GM06990 (cell line): Measurements from ENCODE around the gene FAM131B.
"Not testable (repeated sequence)": the region's sequence is repeated elsewhere in the genome, so short reads cannot be mapped to it uniquely, and the experiment has no call there.

Experiments
- DNase-seq: peaks from one replicate; pipeline ENCODE4 v3.0.0-alpha.2; 2011; ENCODE audit not compliant: insufficient read length; ENCODE audit errors: extremely low read depth
- H3K27me3 ChIP-seq: replicated peaks from 2 replicates; pipeline ENCODE4 v1.6.0; 2011; ENCODE audit warnings: low read length; ENCODE audit not compliant: control insufficient read depth, insufficient read depth
- H3K36me3 ChIP-seq: 2 replicates; pipeline ENCODE4 v1.5.1; 2011; ENCODE audit warnings: low read length; ENCODE audit not compliant: control insufficient read depth, insufficient read depth
- H3K4me3 ChIP-seq: replicated peaks from 2 replicates; pipeline ENCODE4 v1.5.1; 2011; ENCODE audit warnings: low read depth, mild to moderate bottlenecking, control low read depth, low read length
- TF ChIP-seq, protein P1 (sequence below): IDR thresholded peaks from 2 replicates; pipeline ENCODE4 v1.5.1; 2011; ENCODE audit warnings: low read length, control low read depth, mild to moderate bottlenecking, inconsistent platforms; ENCODE audit not compliant: insufficient read depth, poor library complexity, severe bottlenecking

Gene FAM131B

GRCh38 chr7:143395187-143396149 is 33.0 kb upstream of the FAM131B start:
- no peaks in the 10 kb centered on the region; the same call in 1 of the 2 replicates for H3K27me3 ChIP-seq
- TF ChIP-seq, protein P1, sequence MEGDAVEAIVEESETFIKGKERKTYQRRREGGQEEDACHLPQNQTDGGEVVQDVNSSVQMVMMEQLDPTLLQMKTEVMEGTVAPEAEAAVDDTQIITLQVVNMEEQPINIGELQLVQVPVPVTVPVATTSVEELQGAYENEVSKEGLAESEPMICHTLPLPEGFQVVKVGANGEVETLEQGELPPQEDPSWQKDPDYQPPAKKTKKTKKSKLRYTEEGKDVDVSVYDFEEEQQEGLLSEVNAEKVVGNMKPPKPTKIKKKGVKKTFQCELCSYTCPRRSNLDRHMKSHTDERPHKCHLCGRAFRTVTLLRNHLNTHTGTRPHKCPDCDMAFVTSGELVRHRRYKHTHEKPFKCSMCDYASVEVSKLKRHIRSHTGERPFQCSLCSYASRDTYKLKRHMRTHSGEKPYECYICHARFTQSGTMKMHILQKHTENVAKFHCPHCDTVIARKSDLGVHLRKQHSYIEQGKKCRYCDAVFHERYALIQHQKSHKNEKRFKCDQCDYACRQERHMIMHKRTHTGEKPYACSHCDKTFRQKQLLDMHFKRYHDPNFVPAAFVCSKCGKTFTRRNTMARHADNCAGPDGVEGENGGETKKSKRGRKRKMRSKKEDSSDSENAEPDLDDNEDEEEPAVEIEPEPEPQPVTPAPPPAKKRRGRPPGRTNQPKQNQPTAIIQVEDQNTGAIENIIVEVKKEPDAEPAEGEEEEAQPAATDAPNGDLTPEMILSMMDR: no peak
- no peak overlapping the region for H3K4me3 ChIP-seq
- no peak for DNase-seq
- H3K36me3 ChIP-seq: peaks cover 7% of the 10 kb centered on the region

DNA sequence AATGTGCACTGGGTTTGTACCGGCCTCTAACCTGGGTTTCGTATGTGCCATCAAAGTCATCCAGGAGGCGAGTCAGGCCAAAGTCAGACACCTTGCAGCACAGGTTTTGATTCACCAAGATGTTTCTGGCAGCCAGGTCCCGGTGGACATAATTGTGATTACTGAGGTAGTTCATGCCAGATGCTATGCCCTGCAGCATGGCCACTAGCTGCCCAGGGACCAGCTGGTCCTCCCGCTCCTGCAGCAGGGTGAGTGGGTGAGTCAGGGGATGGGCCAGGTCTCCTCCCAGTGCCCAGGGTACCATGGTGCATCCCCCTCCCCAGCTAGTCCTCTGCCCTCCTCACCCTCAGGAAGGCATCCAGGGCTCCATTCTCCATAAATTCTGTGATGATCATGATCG is 32.3 kb upstream of the FAM131B start:
- no peak for DNase-seq
- no peaks in the 10 kb centered on the region for H3K27me3 ChIP-seq
- TF ChIP-seq, protein P1: no peak
- peaks cover 14% of the 10 kb centered on the region for H3K36me3 ChIP-seq
- H3K4me3 ChIP-seq: no peak overlapping the region

DNA sequence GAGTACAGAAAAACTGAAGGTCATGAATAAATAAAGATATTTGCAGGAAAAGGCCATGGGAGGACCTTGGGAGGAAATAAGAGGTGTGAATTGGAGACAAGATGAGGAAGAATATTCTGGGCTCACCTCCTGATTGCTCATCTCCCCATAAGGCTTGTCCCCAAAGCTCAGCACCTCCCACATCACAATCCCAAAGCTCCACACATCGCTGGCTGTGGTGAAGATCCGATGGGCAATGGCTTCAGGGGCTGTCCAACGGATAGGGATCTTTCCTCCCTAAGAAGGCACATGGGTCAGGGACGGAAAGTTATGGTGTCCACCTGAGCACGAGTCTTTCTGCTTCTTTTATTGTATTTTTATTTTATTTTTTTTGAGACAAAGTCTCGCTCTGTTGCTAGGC is 31.6 kb upstream of the FAM131B start:
- TF ChIP-seq, protein P1: no peak
- Histone ChIP-seq H3K36me3 (peaks cover 18% of the 10 kb centered on the region), H3K27me3 (no peaks in the 10 kb centered on the region), H3K4me3 (no peak overlapping the region)
- DNase-seq: no peak

- DNase-seq: no peak
- Histone ChIP-seq H3K4me3 (no peak overlapping the region), H3K36me3 (peaks cover 24% of the 10 kb centered on the region), H3K27me3 (no peaks in the 10 kb centered on the region)
- TF ChIP-seq, protein P1: no peak
Observed at GRCh38 chr7:143393267-143394041, 30.9 kb upstream of the FAM131B start.

- Histone ChIP-seq H3K36me3 (peaks cover 24% of the 10 kb centered on the region), H3K4me3 (no peak overlapping the region), H3K27me3 (no peaks in the 10 kb centered on the region)
- DNase-seq: no peak
- TF ChIP-seq, protein P1: no peak
Observed at GRCh38 chr7:143392875-143393266, 30.4 kb upstream of the FAM131B start.

GRCh38 chr7:143392427-143392826 is 29.9 kb upstream of the FAM131B start:
- DNase-seq, H3K4me3 ChIP-seq: not testable (repeated sequence)
- H3K36me3 ChIP-seq: peaks cover 26% of the 10 kb centered on the region

More at GRCh38 chr7:143392427-143392826, 29.9 kb upstream of the FAM131B start:
- H3K27me3 ChIP-seq: not testable (repeated sequence)
